Measurements from ENCODE around the gene SCARB1.

DNA sequence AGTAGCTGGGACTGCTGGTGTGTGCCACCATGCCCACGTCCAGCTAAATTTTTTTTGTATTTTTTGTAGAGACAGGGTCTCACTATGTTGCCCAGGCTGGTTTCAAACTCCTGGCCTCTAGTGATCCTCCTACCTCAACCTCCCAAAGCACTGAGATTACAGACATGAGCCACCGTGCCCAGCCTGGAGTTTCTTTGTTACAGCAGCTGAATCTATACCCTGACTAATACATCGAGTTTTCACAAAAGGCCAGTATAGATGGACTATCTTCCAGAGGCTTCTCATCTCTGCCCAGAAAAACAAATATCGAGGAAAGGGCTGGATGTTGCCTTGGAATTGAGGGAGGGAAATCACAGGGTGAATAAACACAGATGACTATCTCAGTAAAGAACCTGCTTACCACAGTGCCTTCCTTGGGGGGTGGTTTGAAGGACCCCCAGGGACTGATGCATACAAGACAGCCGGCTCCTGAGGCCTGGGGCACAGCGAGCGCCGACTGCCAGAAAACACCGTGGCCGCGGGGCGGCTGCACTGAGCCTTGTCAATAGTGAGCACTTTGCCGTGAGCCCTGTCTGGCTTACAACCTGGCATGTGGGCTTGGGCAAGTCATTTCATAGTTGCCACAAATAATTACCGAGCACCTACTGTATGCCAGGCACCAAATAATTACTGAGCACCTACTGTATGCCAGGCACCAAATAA is 111.9 kb downstream of the SCARB1 start:
- TF ChIP-seq, protein P1, sequence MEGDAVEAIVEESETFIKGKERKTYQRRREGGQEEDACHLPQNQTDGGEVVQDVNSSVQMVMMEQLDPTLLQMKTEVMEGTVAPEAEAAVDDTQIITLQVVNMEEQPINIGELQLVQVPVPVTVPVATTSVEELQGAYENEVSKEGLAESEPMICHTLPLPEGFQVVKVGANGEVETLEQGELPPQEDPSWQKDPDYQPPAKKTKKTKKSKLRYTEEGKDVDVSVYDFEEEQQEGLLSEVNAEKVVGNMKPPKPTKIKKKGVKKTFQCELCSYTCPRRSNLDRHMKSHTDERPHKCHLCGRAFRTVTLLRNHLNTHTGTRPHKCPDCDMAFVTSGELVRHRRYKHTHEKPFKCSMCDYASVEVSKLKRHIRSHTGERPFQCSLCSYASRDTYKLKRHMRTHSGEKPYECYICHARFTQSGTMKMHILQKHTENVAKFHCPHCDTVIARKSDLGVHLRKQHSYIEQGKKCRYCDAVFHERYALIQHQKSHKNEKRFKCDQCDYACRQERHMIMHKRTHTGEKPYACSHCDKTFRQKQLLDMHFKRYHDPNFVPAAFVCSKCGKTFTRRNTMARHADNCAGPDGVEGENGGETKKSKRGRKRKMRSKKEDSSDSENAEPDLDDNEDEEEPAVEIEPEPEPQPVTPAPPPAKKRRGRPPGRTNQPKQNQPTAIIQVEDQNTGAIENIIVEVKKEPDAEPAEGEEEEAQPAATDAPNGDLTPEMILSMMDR (IDR thresholded peaks at IDR 0.05; ENCODE audit: low read depth, low read length, poor library complexity, severe bottlenecking) = no peak
- TF ChIP-seq EZH2phosphoT487 (IDR thresholded peaks at IDR 0.05; ENCODE audit: borderline replicate concordance, low read length) = no peak
